Lower leg skin (tissue), 4 donors: ENCODE results near the gene VPS4B. TPM values are rescaled to one million over a fixed set of nuclear protein-coding genes. Genes with fewer than 3 reads are reported as not detected.
A peak's percentile ranks its signal among the peaks of the same experiment; 100 is the strongest.

Experiments
- DNase-seq, 2 donors: peaks; one replicate each; pipeline ENCODE4 v3.0.0-alpha.2; 2019; ENCODE audit warnings: low spot score in 2 of 2
- H3K4me3 ChIP-seq: fragments of 200-600 bp; sonication (generic); 2 replicates; pipeline ENCODE4 v1.5.1; 2017; ENCODE audit warnings: mild to moderate bottlenecking, low read depth; ENCODE audit not compliant: poor library complexity, severe bottlenecking
- CTCF ChIP-seq, 3 donors: fragments of 450-650 bp; IDR thresholded peaks; one replicate each; pipeline ENCODE4 v1.5.1; 2016; ENCODE audit warnings: antibody characterized with exemption in 3 of 3, mild to moderate bottlenecking in 3 of 3, moderate library complexity in 2 of 3
- POLR2A ChIP-seq, 2 donors: fragments of 450-650 bp; IDR thresholded peaks; one replicate each; pipeline ENCODE4 v1.6.1; 2016 to 2017; ENCODE audit warnings: antibody characterized with exemption in 2 of 2, mild to moderate bottlenecking in 1 of 2, moderate library complexity in 1 of 2
- WGBS, 2 donors: methylation state at CpG; one replicate each; pipeline ENCODE4 v1.1.5; 2018; 5-methylcytosine and 5-hydroxymethylcytosine counted together
- intact Hi-C: fragments of 100-400 bp; cut with DNase I; formaldehyde crosslinking; loops from one replicate; pipeline ENCODE4 v1.15.0; 2023; ENCODE audit warnings: low total_unique reads
- total RNA-seq, 4 donors: library from RNA; depleted of rRNA; stranded (reverse); fragments of >200 nt; gene quantifications; one replicate each; pipeline ENCODE4 v1.1.0, GENCODE V29; 2016

VPS4B gene
- total RNA-seq, 4 donors from 2014 or later, result 43.6 to 59.6 (median 52.4) TPM

DNA sequence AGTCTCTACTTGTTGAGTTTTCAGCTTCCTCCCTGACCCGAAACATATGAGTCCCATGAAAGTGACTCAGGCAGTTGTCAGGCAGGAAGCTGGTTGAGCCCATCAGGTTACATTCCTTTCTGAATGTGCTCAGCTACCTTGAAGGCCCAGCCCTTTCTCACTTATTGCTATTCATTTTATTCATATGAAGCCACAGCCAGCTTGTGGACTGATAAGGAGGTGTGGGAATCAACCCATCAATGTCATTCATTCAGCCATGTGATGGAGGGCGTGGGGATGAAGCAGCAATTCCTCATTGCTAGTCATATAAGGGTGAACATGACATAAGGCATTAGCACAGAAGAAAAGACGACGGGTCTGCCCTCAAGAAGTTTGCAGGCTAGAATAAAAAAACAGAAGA is 5.3 kb upstream of the VPS4B start:
- TF ChIP-seq CTCF (IDR thresholded peaks at IDR 0.05) (no peak), POLR2A (IDR thresholded peaks at IDR 0.05) (no peak)
- WGBS, 2 donors, result 33 to 60% methylated on average over 4 of the region's 4 CpGs
- DNase-seq, result peak in 1 of 2 donors; percentile 58
- intact Hi-C loops, result loop anchor here (10.0 kb wide), 1 partner anchor 83 kb away; no protein-coding TSS in a partner anchor
- H3K4me3 ChIP-seq, result no peak overlapping the region

DNA sequence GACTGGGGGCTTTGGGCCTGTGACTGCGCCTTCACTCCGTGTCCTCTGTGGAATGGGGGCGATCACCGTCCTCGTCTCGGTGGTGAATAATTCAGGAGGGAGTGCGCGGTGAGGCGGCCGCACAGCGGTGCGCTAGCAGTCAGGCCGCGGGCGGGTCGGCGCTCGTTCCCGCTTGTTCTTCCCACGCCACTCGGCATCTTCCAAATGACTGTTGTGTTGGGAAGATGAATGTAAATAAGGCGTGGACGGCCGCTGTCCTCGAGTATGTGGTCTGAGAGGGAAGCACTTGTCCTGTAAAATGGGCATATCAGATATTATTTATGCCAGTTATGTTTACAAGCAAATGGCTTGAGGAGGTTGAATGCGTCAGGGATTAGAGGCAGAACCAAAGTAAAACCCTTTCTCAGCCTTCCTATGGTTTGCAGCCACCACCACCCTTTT is 608 bp upstream of the VPS4B start:
- intact Hi-C loops, result loop anchor here (10.0 kb wide), 1 partner anchor 78 kb away; no protein-coding TSS in a partner anchor
- no peak for DNase-seq
- peak overlapping the region; percentile 53 for H3K4me3 ChIP-seq
- TF ChIP-seq CTCF (IDR thresholded peaks at IDR 0.05), result no peak
- TF ChIP-seq POLR2A (IDR thresholded peaks at IDR 0.05), result no peak
- WGBS, 2 donors, result 2% methylated on average over 26 of the region's 26 CpGs

GRCh38 chr18:63421514-63421913 is 762 bp downstream of the VPS4B start:
- H3K4me3 ChIP-seq, result peak overlapping the region; percentile 99
- intact Hi-C loops, result loop anchor here (10.0 kb wide), 1 partner anchor 77 kb away; no protein-coding TSS in a partner anchor
- no peak for DNase-seq
- WGBS, 2 donors, result 11 to 13% methylated on average over 6 of the region's 6 CpGs
- TF ChIP-seq POLR2A (IDR thresholded peaks at IDR 0.05), result no peak
- TF ChIP-seq CTCF (IDR thresholded peaks at IDR 0.05), result no peak

- DNase-seq, result no peak
- WGBS, 2 donors, result 73% methylated on average over 4 of the region's 4 CpGs
- intact Hi-C loops, result no loop called here
- TF ChIP-seq POLR2A (IDR thresholded peaks at IDR 0.05), result no peak
- no peak for TF ChIP-seq CTCF (IDR thresholded peaks at IDR 0.05)
- H3K4me3 ChIP-seq, result no peak overlapping the region
Observed at GRCh38 chr18:63412953-63413352, 9.3 kb downstream of the VPS4B start.

- intact Hi-C loops, result no loop called here
- no peak for DNase-seq
Observed at GRCh38 chr18:63410792-63411191, 11.5 kb downstream of the VPS4B start.

More at GRCh38 chr18:63410792-63411191, 11.5 kb downstream of the VPS4B start:
- H3K4me3 ChIP-seq, result no peak overlapping the region
- WGBS, 2 donors, result 66% methylated on average over 4 of the region's 4 CpGs
- TF ChIP-seq POLR2A (IDR thresholded peaks at IDR 0.05), result no peak
- TF ChIP-seq CTCF (IDR thresholded peaks at IDR 0.05), result no peak
